Lung (tissue), 12 donors: ENCODE results near the gene KCTD18. TPM values are rescaled to one million over a fixed set of nuclear protein-coding genes. Genes with fewer than 3 reads are reported as not detected.

ENCODE experiments used
- ATAC-seq: fragments of 200-7000 bp; cut with Tn5 transposase; one replicate; pipeline ENCODE4 v1.9.1; 2020; ENCODE audit warnings: moderate number of reproducible peaks; ENCODE audit not compliant: insufficient read depth, low FRiP score
- DNase-seq, 3 donors: peaks; one replicate each; pipeline ENCODE4 v3.0.0-alpha.2; 2013 to 2017
- H3K27ac ChIP-seq, 2 donors: one replicate each; pipeline ENCODE4 v1.5.1; 2013; ENCODE audit warnings: mild to moderate bottlenecking in 2 of 2, moderate library complexity in 2 of 2, control low read depth in 1 of 2, inconsistent platforms in 1 of 2, low read depth in 1 of 2, low read length in 1 of 2
- H3K27me3 ChIP-seq, 3 donors: one replicate each; pipeline ENCODE4 v1.5.1; 2013; ENCODE audit warnings: low read length in 2 of 3; ENCODE audit not compliant: control insufficient read depth in 3 of 3, insufficient read depth in 3 of 3
- H3K36me3 ChIP-seq, 4 donors: one replicate each; pipeline ENCODE4 v1.5.1; 2013; ENCODE audit warnings: low read length in 4 of 4, mild to moderate bottlenecking in 1 of 4, moderate library complexity in 1 of 4; ENCODE audit not compliant: control insufficient read depth in 4 of 4, insufficient read depth in 4 of 4
- H3K4me1 ChIP-seq, 5 donors: one replicate each; pipeline ENCODE4 v1.5.1; 2013; ENCODE audit warnings: low read length in 5 of 5, mild to moderate bottlenecking in 2 of 5, moderate library complexity in 1 of 5; ENCODE audit not compliant: control insufficient read depth in 5 of 5, insufficient read depth in 5 of 5
- H3K4me3 ChIP-seq: one replicate; pipeline ENCODE4 v1.5.1; 2013; ENCODE audit warnings: mild to moderate bottlenecking, control low read depth, moderate library complexity
- H3K9ac ChIP-seq, 2 donors: one replicate each; pipeline ENCODE4 v1.5.1; 2013; ENCODE audit warnings: low read length in 2 of 2, control low read depth in 1 of 2; ENCODE audit not compliant: insufficient read depth in 1 of 2
- H3K9me3 ChIP-seq, 4 donors: one replicate each; pipeline ENCODE4 v1.5.1; 2013; ENCODE audit warnings: low read length in 3 of 4, mild to moderate bottlenecking in 1 of 4, moderate library complexity in 1 of 4; ENCODE audit not compliant: control insufficient read depth in 4 of 4, insufficient read depth in 3 of 4
- CTCF ChIP-seq: IDR thresholded peaks from 2 replicates; pipeline ENCODE4 v1.5.1; 2012; ENCODE audit warnings: mild to moderate bottlenecking; ENCODE audit errors: control extremely low read depth, extremely low read depth
- WGBS, 2 donors: extraction: QIAGEN DNeasy Blood & Tissue Kit; methylation state at CpG; one replicate each; pipeline ENCODE4 v1.1.7; 2013; 5-methylcytosine and 5-hydroxymethylcytosine counted together
- polyA plus RNA-seq, 2 donors: library from polyadenylated mRNA; stranded (reverse); fragments of 200-250 nt; gene quantifications; one replicate each; pipeline ENCODE4 v1.2.1, GENCODE V29; 2013
- total RNA-seq, 2 donors: library from RNA; depleted of rRNA in 1 of 2; stranded (reverse); fragments of >200 nt in 1 of 2; gene quantifications; one replicate each; pipeline ENCODE4 v1.2.1, GENCODE V29; 2014 to 2021
- donor health status: control.
- donor health status: control.
- donor health status: Bipolar disorder and iron deficiency.
- donor health status: healthy.
- donor health status: DM: yes; HTN: yes; CAD: no.

The KCTD18 gene
- total and polyA plus RNA-seq, 4 donors, result 6.8 to 21.6 (median 12.2) TPM

GRCh38 chr2:200502196-200502595 is 7.7 kb downstream of the KCTD18 start:
- no peaks in the 10 kb centered on the region for H3K27me3 ChIP-seq
- no peak for DNase-seq
- H3K4me3 ChIP-seq, result no peak overlapping the region
- peaks cover 9 to 14% (median 12%) of the 10 kb centered on the region in 4 donors for H3K36me3 ChIP-seq
- TF ChIP-seq CTCF, result no peak
- no peaks in the 10 kb centered on the region for H3K4me1 ChIP-seq
- H3K9me3 ChIP-seq, result no peaks in the 10 kb centered on the region
- 97 to 99% methylated on average over 5 of the region's 5 CpGs for WGBS, 2 donors
- ATAC-seq, result no peak
- H3K9ac ChIP-seq, result no peak overlapping the region
- no peak overlapping the region for H3K27ac ChIP-seq

GRCh38 chr2:200498402-200499162 is 11.3 kb downstream of the KCTD18 start:
- TF ChIP-seq CTCF, result no peak
- ATAC-seq (no peak), DNase-seq (no peak)
- H3K27me3 ChIP-seq, result no peaks in the 10 kb centered on the region
- 94 to 96% methylated on average over 2 of the region's 2 CpGs for WGBS, 2 donors
- H3K9me3 ChIP-seq, result no peaks in the 10 kb centered on the region
- H3K27ac ChIP-seq, result no peak overlapping the region
- no peaks in the 10 kb centered on the region for H3K4me1 ChIP-seq
- peaks cover 6 to 11% (median 10%) of the 10 kb centered on the region in 4 donors for H3K36me3 ChIP-seq
- H3K4me3 ChIP-seq, result no peak overlapping the region
- no peak overlapping the region for H3K9ac ChIP-seq

GRCh38 chr2:200496696-200497095 is 13.2 kb downstream of the KCTD18 start:
- Histone ChIP-seq H3K27ac (no peak overlapping the region), H3K36me3 (peaks cover 10 to 15% (median 12%) of the 10 kb centered on the region in 4 donors), H3K4me3 (no peak overlapping the region), H3K27me3 (no peaks in the 10 kb centered on the region), H3K4me1 (no peaks in the 10 kb centered on the region), H3K9me3 (no peaks in the 10 kb centered on the region), H3K9ac (no peak overlapping the region)
- DNase-seq, result no peak
- ATAC-seq, result no peak
- 92 to 98% methylated on average over 1 of the region's 1 CpG for WGBS, 2 donors
- no peak for TF ChIP-seq CTCF

GRCh38 chr2:200494048-200494447 is 15.8 kb downstream of the KCTD18 start:
- H3K27me3 ChIP-seq, result no peaks in the 10 kb centered on the region
- DNase-seq (no peak), ATAC-seq (no peak)
- H3K9me3 ChIP-seq, result peaks cover 0 to 2% (median 0%) of the 10 kb centered on the region in 4 donors
- TF ChIP-seq CTCF, result no peak
- no peak overlapping the region for H3K9ac ChIP-seq
- whole genome bisulfite sequencing, 2 donors, result 71 to 91% methylated on average over 2 of the region's 2 CpGs
- no peak overlapping the region for H3K4me3 ChIP-seq
- peaks cover 20 to 25% (median 24%) of the 10 kb centered on the region in 4 donors for H3K36me3 ChIP-seq
- H3K4me1 ChIP-seq, result no peaks in the 10 kb centered on the region
- H3K27ac ChIP-seq, result no peak overlapping the region
